H1 (cell line): Measurements from ENCODE around the gene NT5C.

Experiments used
- CTCF ChIP-seq, 3 experiments: IDR thresholded peaks; 1 replicate in 2 of 3; 2 replicates in 1 of 3; pipeline versions ENCODE4 v1.5.1 to v1.6.1; 2011; ENCODE audit warnings: low read length in 3 of 3, mild to moderate bottlenecking in 3 of 3, inconsistent platforms in 2 of 3, low read depth in 1 of 3, moderate library complexity in 1 of 3; ENCODE audit not compliant: insufficient read depth in 1 of 3; ENCODE audit errors: control extremely low read depth in 1 of 3
- POLR2AphosphoS5 ChIP-seq: IDR thresholded peaks from 2 replicates; pipeline ENCODE4 v1.6.1; 2011; ENCODE audit warnings: low read depth, low read length
- SIN3A ChIP-seq, 2 experiments: IDR thresholded peaks in 1 of 2; conservative IDR thresholded peaks in 1 of 2; 2 replicates each; pipeline ENCODE4 v1.6.1; 2011 to 2012; ENCODE audit warnings: low read length in 2 of 2, improper control_type of control experiment in 1 of 2, low read depth in 1 of 2, mild to moderate bottlenecking in 1 of 2

GRCh38 chr17:75126954-75127353 lies 4.6 kb downstream of the NT5C start:
- TF ChIP-seq POLR2AphosphoS5 (no peak), CTCF (IDR thresholded peaks at IDR 0.05; ENCODE audit: control extremely low read depth in 1 of 3, insufficient read depth in 1 of 3, low read depth in 1 of 3, low read length in 3 of 3) (no peak), SIN3A (conservative IDR thresholded peaks at IDR 0.05 in 1 of 2, IDR thresholded peaks at IDR 0.05 in 1 of 2; ENCODE audit: low read depth in 1 of 2, low read length in 2 of 2) (no peak)
